GM21515 (cell line): ENCODE data around the gene FAM161B.
"Not testable (repeated sequence)": the region's sequence is repeated elsewhere in the genome, so short reads cannot be mapped to it uniquely, and the experiment has no call there.

Experiments
- ATAC-seq: cut with Tn5 transposase; IDR thresholded peaks from one replicate; pipeline ENCODE4 v1.9.1; 2021; ENCODE audit not compliant: unreplicated experiment

Gene FAM161B

GRCh38 chr14:73949752-73950734 lies at the start of gene FAM161B, which contains the start of gene COQ6:
Gene FAM161B, minus strand, starts transcription at chr14:73950094. Its CDS starts 68 bp downstream, at chr14:73950026.
Gene COQ6, plus strand, starts transcription at chr14:73950302. Its CDS starts 31 bp downstream, at chr14:73950333.
- ATAC-seq, result peak; percentile 80

- no peak for ATAC-seq
Observed at GRCh38 chr14:73998726-73999125, 48.8 kb upstream of the FAM161B start.

GRCh38 chr14:73997944-73998447 lies 48.1 kb upstream of the FAM161B start:
- ATAC-seq, result no peak

- no peak for ATAC-seq
Observed at GRCh38 chr14:73997108-73997943, 47.4 kb upstream of the FAM161B start.

- ATAC-seq, result no peak
Observed at GRCh38 chr14:73996731-73997107, 46.8 kb upstream of the FAM161B start.

GRCh38 chr14:73995977-73996378 lies 46.1 kb upstream of the FAM161B start:
- ATAC-seq, result no peak

GRCh38 chr14:73994926-73995325 lies 45.0 kb upstream of the FAM161B start:
- ATAC-seq, result not testable (repeated sequence)

- no peak for ATAC-seq
Observed at GRCh38 chr14:73991092-73991491, 41.2 kb upstream of the FAM161B start.

GRCh38 chr14:73988656-73989055 lies 38.8 kb upstream of the FAM161B start:
- not testable (repeated sequence) for ATAC-seq

- ATAC-seq, result no peak
Observed at GRCh38 chr14:73988065-73988464, 38.2 kb upstream of the FAM161B start.

GRCh38 chr14:73977896-73978295 lies 28.0 kb upstream of the FAM161B start:
- ATAC-seq, result no peak

GRCh38 chr14:73976125-73976524 lies 26.2 kb upstream of the FAM161B start:
- no peak for ATAC-seq

GRCh38 chr14:73973497-73973896 lies 23.6 kb upstream of the FAM161B start:
- no peak for ATAC-seq

GRCh38 chr14:73968885-73969284 lies 19.0 kb upstream of the FAM161B start:
- no peak for ATAC-seq

- ATAC-seq, result no peak
Observed at GRCh38 chr14:73965216-73965615, 15.3 kb upstream of the FAM161B start.

- no peak for ATAC-seq
Observed at GRCh38 chr14:73961192-73961591, 11.3 kb upstream of the FAM161B start.

- ATAC-seq, result no peak
Observed at GRCh38 chr14:73958591-73958990, 8.7 kb upstream of the FAM161B start.

GRCh38 chr14:73955674-73956073 lies 5.8 kb upstream of the FAM161B start:
- ATAC-seq, result no peak

GRCh38 chr14:73953731-73954130 lies 3.8 kb upstream of the FAM161B start:
- ATAC-seq, result no peak

- ATAC-seq, result no peak
Observed at GRCh38 chr14:73945159-73945670, 4.7 kb downstream of the FAM161B start.
